GM12891 (cell line): Measurements from ENCODE around the gene ULK2.

Experiments
- POLR2A ChIP-seq: IDR thresholded peaks from 2 replicates; pipeline ENCODE4 v1.6.1; 2011; ENCODE audit warnings: low read depth, low read length, control low read depth
- POLR2AphosphoS5 ChIP-seq: IDR thresholded peaks from 2 replicates; pipeline ENCODE4 v1.6.1; 2011; ENCODE audit warnings: low read depth, low read length, control low read depth
- POU2F2 ChIP-seq: IDR thresholded peaks from 2 replicates; pipeline ENCODE4 v1.6.1; 2011; ENCODE audit warnings: low read depth, mild to moderate bottlenecking, control low read depth, low read length, moderate library complexity

- TF ChIP-seq POU2F2 (no peak), POLR2A (no peak), POLR2AphosphoS5 (no peak)
Observed at GRCh38 chr17:19766016-19766415, 101.7 kb downstream of the ULK2 start.
